ENCODE measurements around the gene CMAS.

DNA sequence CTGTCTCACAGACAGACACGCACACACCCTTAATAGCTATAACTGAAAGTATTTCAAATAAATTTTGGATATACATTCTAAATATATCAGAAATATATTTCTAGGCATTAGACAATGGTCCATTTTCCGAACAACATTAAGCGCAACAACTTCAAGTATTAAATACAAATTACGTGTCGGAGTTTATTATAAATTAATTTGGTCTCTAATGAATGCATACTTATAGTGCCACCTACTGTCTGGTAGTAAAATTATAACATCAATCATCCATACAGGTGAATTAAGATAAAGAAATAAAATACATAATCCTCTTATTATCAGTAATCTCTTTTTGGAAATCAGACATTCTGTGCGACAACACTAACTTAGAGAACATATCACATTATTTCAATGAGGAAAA, 27.2 kb upstream of the CMAS start:
- TF ChIP-seq, protein P1, sequence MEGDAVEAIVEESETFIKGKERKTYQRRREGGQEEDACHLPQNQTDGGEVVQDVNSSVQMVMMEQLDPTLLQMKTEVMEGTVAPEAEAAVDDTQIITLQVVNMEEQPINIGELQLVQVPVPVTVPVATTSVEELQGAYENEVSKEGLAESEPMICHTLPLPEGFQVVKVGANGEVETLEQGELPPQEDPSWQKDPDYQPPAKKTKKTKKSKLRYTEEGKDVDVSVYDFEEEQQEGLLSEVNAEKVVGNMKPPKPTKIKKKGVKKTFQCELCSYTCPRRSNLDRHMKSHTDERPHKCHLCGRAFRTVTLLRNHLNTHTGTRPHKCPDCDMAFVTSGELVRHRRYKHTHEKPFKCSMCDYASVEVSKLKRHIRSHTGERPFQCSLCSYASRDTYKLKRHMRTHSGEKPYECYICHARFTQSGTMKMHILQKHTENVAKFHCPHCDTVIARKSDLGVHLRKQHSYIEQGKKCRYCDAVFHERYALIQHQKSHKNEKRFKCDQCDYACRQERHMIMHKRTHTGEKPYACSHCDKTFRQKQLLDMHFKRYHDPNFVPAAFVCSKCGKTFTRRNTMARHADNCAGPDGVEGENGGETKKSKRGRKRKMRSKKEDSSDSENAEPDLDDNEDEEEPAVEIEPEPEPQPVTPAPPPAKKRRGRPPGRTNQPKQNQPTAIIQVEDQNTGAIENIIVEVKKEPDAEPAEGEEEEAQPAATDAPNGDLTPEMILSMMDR (IDR thresholded peaks at IDR 0.05), result peak in 3 of 7 experiments; percentile 29 to 45 (median 30)
- no peak for TF ChIP-seq POLR2A (IDR thresholded peaks at IDR 0.05)

All from stomach (tissue), 4 donors.